GM21390 (cell line): ENCODE data around the gene HPGDS.
"Not testable (repeated sequence)": the region's sequence is repeated elsewhere in the genome, so short reads cannot be mapped to it uniquely, and the experiment has no call there.

Experiments used
- ATAC-seq: cut with Tn5 transposase; IDR thresholded peaks from one replicate; pipeline ENCODE4 v1.9.1; 2021; ENCODE audit not compliant: unreplicated experiment

The HPGDS gene

GRCh38 chr4:94332983-94333590 is 9.5 kb downstream of the HPGDS start:
- ATAC-seq = no peak

GRCh38 chr4:94329933-94330332 is 12.7 kb downstream of the HPGDS start:
- ATAC-seq = no peak

- no peak for ATAC-seq
Observed at GRCh38 chr4:94325835-94326234, 16.8 kb downstream of the HPGDS start.

- ATAC-seq = not testable (repeated sequence)
Observed at GRCh38 chr4:94319927-94320326, 22.7 kb downstream of the HPGDS start.

GRCh38 chr4:94307231-94307871 is 35.3 kb downstream of the HPGDS start:
- ATAC-seq = no peak

- ATAC-seq = no peak
Observed at GRCh38 chr4:94306713-94307112, 35.9 kb downstream of the HPGDS start.

GRCh38 chr4:94305466-94306225 is 37.0 kb downstream of the HPGDS start:
- ATAC-seq = no peak

- ATAC-seq = peak; percentile 66
Observed at GRCh38 chr4:94304365-94304971, 38.2 kb downstream of the HPGDS start.

GRCh38 chr4:94302191-94302590 is 40.4 kb downstream of the HPGDS start:
- no peak for ATAC-seq

GRCh38 chr4:94298725-94299252 is 43.8 kb downstream of the HPGDS start:
- no peak for ATAC-seq

- ATAC-seq = not testable (repeated sequence)
Observed at GRCh38 chr4:94295473-94295872, 47.2 kb downstream of the HPGDS start.

- ATAC-seq = not testable (repeated sequence)
Observed at GRCh38 chr4:94293981-94294380, 48.7 kb downstream of the HPGDS start.

GRCh38 chr4:94290245-94290644 is 52.4 kb downstream of the HPGDS start:
- no peak for ATAC-seq

- no peak for ATAC-seq
Observed at GRCh38 chr4:94285666-94286065, 57.0 kb downstream of the HPGDS start.

GRCh38 chr4:94284889-94285288 is 57.7 kb downstream of the HPGDS start:
- no peak for ATAC-seq

- ATAC-seq = no peak
Observed at GRCh38 chr4:94278781-94279180, 63.9 kb downstream of the HPGDS start.

- ATAC-seq = no peak
Observed at GRCh38 chr4:94277534-94277933, 65.1 kb downstream of the HPGDS start.

- no peak for ATAC-seq
Observed at GRCh38 chr4:94276204-94276603, 66.4 kb downstream of the HPGDS start.

GRCh38 chr4:94274912-94275311 is 67.7 kb downstream of the HPGDS start:
- no peak for ATAC-seq

- ATAC-seq = no peak
Observed at GRCh38 chr4:94271248-94271647, 71.4 kb downstream of the HPGDS start.

GRCh38 chr4:94267037-94267436 is 75.6 kb downstream of the HPGDS start:
- ATAC-seq = no peak
